ENCODE data around the gene POLA1.

- TF ChIP-seq CTCF (IDR thresholded peaks at IDR 0.05; ENCODE audit: insufficient read depth, low read length) (no peak), POLR2AphosphoS5 (IDR thresholded peaks at IDR 0.05; ENCODE audit: low read depth) (no peak)
These were observed 330.2 kb downstream of the POLA1 start for GRCh38 chrX:25023908-25024307.

Data from HL-60 (cell line).